IMR-90 (cell line): Measurements from ENCODE around the gene TLCD1. TPM values are rescaled to one million over a fixed set of nuclear protein-coding genes. Genes with fewer than 3 reads are reported as not detected.

ENCODE experiments used
- ATAC-seq: fragments of 200-7000 bp; cut with Tn5 transposase; 2 replicates; pipeline ENCODE4 v1.9.1; 2020; ENCODE audit warnings: low read depth, mild to moderate bottlenecking, moderate library complexity
- BruUV-seq: library from RNA; stranded (reverse); fragments of 400-500 nt; replicated peaks from 2 replicates; lab custom pipeline; 2021; lab: Mats Ljungman, UMichigan
- CTCF ChIA-PET: fragments of 300-600 bp; formaldehyde crosslinking; extraction: SDS; loops from one replicate; lab custom pipeline; 2021; ENCODE audit warnings: antibody characterized with exemption; lab: Yijun Ruan, JAX
- POLR2A ChIA-PET: fragments of 300-600 bp; sonication (Branson Sonifier 250); formaldehyde crosslinking; loops from one replicate; lab custom pipeline; 2022; ENCODE audit warnings: antibody characterized with exemption; ENCODE audit not compliant: unreplicated experiment; lab: Charles Lee
- DNase-seq: peaks from one replicate; pipeline ENCODE4 v3.0.0; 2013
- H2AFZ ChIP-seq: replicated peaks from 2 replicates; pipeline ENCODE3; 2013; ENCODE audit warnings: low read length, mild to moderate bottlenecking; ENCODE audit not compliant: poor library complexity
- H2AK5ac ChIP-seq: 2 replicates; pipeline ENCODE4 v1.6.1; 2013; ENCODE audit warnings: low read depth, low read length, inconsistent platforms
- H2AK9ac ChIP-seq: replicated peaks from 2 replicates; pipeline ENCODE3; 2013; ENCODE audit warnings: mild to moderate bottlenecking, low read depth, low read length, moderate library complexity; ENCODE audit not compliant: poor library complexity
- H2BK120ac ChIP-seq: 2 replicates; pipeline ENCODE4 v1.6.1; 2013; ENCODE audit warnings: low read depth, low read length, inconsistent platforms
- H2BK15ac ChIP-seq: 3 replicates; pipeline ENCODE4 v1.6.1; 2013; ENCODE audit warnings: low read depth, low read length, inconsistent platforms
- H2BK20ac ChIP-seq: 2 replicates; pipeline ENCODE4 v1.6.1; 2013; ENCODE audit warnings: low read depth, mild to moderate bottlenecking, inconsistent platforms, low read length, moderate library complexity
- H2BK5ac ChIP-seq: 2 replicates; pipeline ENCODE4 v1.6.1; 2013; ENCODE audit warnings: mild to moderate bottlenecking, low read depth, low read length, inconsistent platforms; ENCODE audit not compliant: poor library complexity, severe bottlenecking
- H3K14ac ChIP-seq: replicated peaks from 2 replicates; pipeline ENCODE4 v1.6.1; 2013; ENCODE audit warnings: low read depth, low read length, inconsistent platforms
- H3K18ac ChIP-seq: 2 replicates; pipeline ENCODE4 v1.6.1; 2013; ENCODE audit warnings: low read depth, low read length, control low read depth
- H3K23ac ChIP-seq: 2 replicates; pipeline ENCODE4 v1.6.1; 2013; ENCODE audit warnings: low read depth, low read length, inconsistent platforms
- H3K27ac ChIP-seq: 2 replicates; pipeline ENCODE4 v1.5.1; 2013; ENCODE audit warnings: mild to moderate bottlenecking, control low read depth, low read length; ENCODE audit not compliant: insufficient read depth
- H3K27me3 ChIP-seq: 2 replicates; pipeline ENCODE4 v1.6.1; 2013; ENCODE audit warnings: low read length; ENCODE audit not compliant: control insufficient read depth, insufficient read depth
- H3K36me3 ChIP-seq: 2 replicates; pipeline ENCODE4 v1.6.1; 2013; ENCODE audit warnings: low read length, mixed read lengths; ENCODE audit not compliant: control insufficient read depth, insufficient read depth
- H3K4ac ChIP-seq: 2 replicates; pipeline ENCODE4 v1.6.1; 2013; ENCODE audit warnings: low read depth, low read length, inconsistent platforms
- H3K4me1 ChIP-seq: 2 replicates; pipeline ENCODE4 v1.6.1; 2013; ENCODE audit warnings: low read length, mixed read lengths; ENCODE audit not compliant: control insufficient read depth, insufficient read depth
- H3K4me2 ChIP-seq: 2 replicates; pipeline ENCODE4 v1.6.1; 2013; ENCODE audit warnings: low read depth, mild to moderate bottlenecking, control low read depth, low read length, moderate library complexity
- H3K4me3 ChIP-seq: 2 replicates; pipeline ENCODE4 v1.5.1; 2013; ENCODE audit warnings: low read depth, mild to moderate bottlenecking, control low read depth, low read length, moderate library complexity; ENCODE audit not compliant: insufficient read depth
- H3K56ac ChIP-seq: 2 replicates; pipeline ENCODE4 v1.6.1; 2013; ENCODE audit warnings: low read length, inconsistent platforms; ENCODE audit not compliant: insufficient read depth; ENCODE audit errors: extremely low read depth
- H3K79me1 ChIP-seq, 2 experiments: 2 replicates each; pipeline ENCODE4 v1.6.1; 2013; ENCODE audit warnings: low read length in 2 of 2, inconsistent platforms in 1 of 2, low read depth in 1 of 2
- H3K9ac ChIP-seq: 2 replicates; pipeline ENCODE4 v1.6.1; 2013; ENCODE audit warnings: low read depth, low read length, control low read depth
- H3K9me1 ChIP-seq: 2 replicates; pipeline ENCODE4 v1.6.1; 2013; ENCODE audit warnings: low read length, inconsistent platforms; ENCODE audit not compliant: insufficient read depth
- H3K9me3 ChIP-seq: 2 replicates; pipeline ENCODE4 v1.6.1; 2013; ENCODE audit warnings: low read length; ENCODE audit not compliant: control insufficient read depth, insufficient read depth
- H4K20me1 ChIP-seq: 2 replicates; pipeline ENCODE4 v1.6.1; 2013; ENCODE audit warnings: low read length, inconsistent platforms; ENCODE audit not compliant: insufficient read depth
- H4K5ac ChIP-seq: 2 replicates; pipeline ENCODE4 v1.6.1; 2013; ENCODE audit warnings: mild to moderate bottlenecking, low read depth, low read length, control low read depth
- H4K8ac ChIP-seq, 2 experiments: 2 replicates each; pipeline ENCODE4 v1.6.1; 2013; ENCODE audit warnings: low read depth in 2 of 2, low read length in 2 of 2, control low read depth in 1 of 2, inconsistent platforms in 1 of 2
- H4K91ac ChIP-seq: 2 replicates; pipeline ENCODE4 v1.6.1; 2013; ENCODE audit warnings: low read depth, low read length, inconsistent platforms; ENCODE audit not compliant: insufficient read depth
- BHLHE40 ChIP-seq: fragments of 150-350 bp; IDR thresholded peaks from 2 replicates; pipeline ENCODE4 v1.6.1; 2016; ENCODE audit warnings: mild to moderate bottlenecking, low read depth, low read length
- FOS ChIP-seq: fragments of 150-350 bp; IDR thresholded peaks from 2 replicates; pipeline ENCODE4 v1.6.1; 2016; ENCODE audit warnings: low read depth, low read length
- MAFK ChIP-seq: IDR thresholded peaks from 2 replicates; pipeline ENCODE4 v1.6.1; 2012; ENCODE audit warnings: low read depth, low read length, improper control_type of control experiment
- MAZ ChIP-seq: IDR thresholded peaks from 2 replicates; pipeline ENCODE4 v1.6.1; 2012; ENCODE audit warnings: low read depth, mild to moderate bottlenecking, low read length, improper control_type of control experiment, moderate library complexity, borderline replicate concordance
- MXI1 ChIP-seq: IDR thresholded peaks from 2 replicates; pipeline ENCODE4 v1.6.1; 2012; ENCODE audit warnings: low read depth, mild to moderate bottlenecking, low read length, moderate library complexity, borderline replicate concordance
- POLR2A ChIP-seq: IDR thresholded peaks from 2 replicates; pipeline ENCODE4 v1.6.1; 2012; ENCODE audit warnings: mild to moderate bottlenecking, low read depth, low read length
- RAD21 ChIP-seq: IDR thresholded peaks from 2 replicates; pipeline ENCODE4 v1.6.1; 2012; ENCODE audit warnings: low read length, improper control_type of control experiment
- SMC3 ChIP-seq: fragments of 150-350 bp; IDR thresholded peaks from 2 replicates; pipeline ENCODE4 v1.6.1; 2016; ENCODE audit warnings: low read depth, mild to moderate bottlenecking, antibody characterized with exemption, low read length, moderate library complexity
- WGBS, 2 experiments: methylation state at CpG; one replicate each; pipeline versions ENCODE4 v1.1.5 to v1.1.7; 2013; ENCODE audit warnings: missing lambda C conversion rate in 2 of 2; ENCODE audit not compliant: insufficient read length in 1 of 2; ENCODE audit errors: extremely low coverage in 2 of 2; 5-methylcytosine and 5-hydroxymethylcytosine counted together
- dilution Hi-C: fragments of 300-500 bp; cut with HindIII; formaldehyde crosslinking; loops from one replicate; pipeline ENCODE4 v1.14.3; 2018; ENCODE audit warnings: low sequenced_read_pairs; ENCODE audit not compliant: unreplicated experiment
- in situ Hi-C: fragments of 300-500 bp; cut with MboI; formaldehyde crosslinking; loops from 3 replicates; pipeline ENCODE4 v1.14.3; 2019; ENCODE audit warnings: low sequenced_read_pairs, inconsistent platforms, mixed read lengths
- intact Hi-C: fragments of 100-400 bp; cut with micrococcal nuclease; formaldehyde crosslinking; loops from 2 replicates; pipeline ENCODE4 v1.10.0; 2022
- polyA plus RNA-seq, 3 experiments: library from polyadenylated mRNA; depleted of rRNA; stranded (reverse); fragments of >200 nt; gene quantifications; 2 replicates each; pipeline ENCODE4 v1.2.3, GENCODE V29; 2012; ENCODE audit warnings: low replicate concordance in 1 of 3
- total RNA-seq: library from RNA; depleted of rRNA; stranded (reverse); fragments of >200 nt; gene quantifications from 2 replicates; pipeline ENCODE4 v1.2.3, GENCODE V29; 2012
- TF ChIP-seq, protein P1 (sequence below): conservative IDR thresholded peaks from 2 replicates; pipeline ENCODE4 v1.5.1; 2012; ENCODE audit warnings: mild to moderate bottlenecking, low read depth, low read length, improper control_type of control experiment

The TLCD1 gene
- total and polyA plus RNA-seq, 2 of the 4 experiments (the other 2 are of a cell fraction): 3.6 to 9.3 TPM

DNA sequence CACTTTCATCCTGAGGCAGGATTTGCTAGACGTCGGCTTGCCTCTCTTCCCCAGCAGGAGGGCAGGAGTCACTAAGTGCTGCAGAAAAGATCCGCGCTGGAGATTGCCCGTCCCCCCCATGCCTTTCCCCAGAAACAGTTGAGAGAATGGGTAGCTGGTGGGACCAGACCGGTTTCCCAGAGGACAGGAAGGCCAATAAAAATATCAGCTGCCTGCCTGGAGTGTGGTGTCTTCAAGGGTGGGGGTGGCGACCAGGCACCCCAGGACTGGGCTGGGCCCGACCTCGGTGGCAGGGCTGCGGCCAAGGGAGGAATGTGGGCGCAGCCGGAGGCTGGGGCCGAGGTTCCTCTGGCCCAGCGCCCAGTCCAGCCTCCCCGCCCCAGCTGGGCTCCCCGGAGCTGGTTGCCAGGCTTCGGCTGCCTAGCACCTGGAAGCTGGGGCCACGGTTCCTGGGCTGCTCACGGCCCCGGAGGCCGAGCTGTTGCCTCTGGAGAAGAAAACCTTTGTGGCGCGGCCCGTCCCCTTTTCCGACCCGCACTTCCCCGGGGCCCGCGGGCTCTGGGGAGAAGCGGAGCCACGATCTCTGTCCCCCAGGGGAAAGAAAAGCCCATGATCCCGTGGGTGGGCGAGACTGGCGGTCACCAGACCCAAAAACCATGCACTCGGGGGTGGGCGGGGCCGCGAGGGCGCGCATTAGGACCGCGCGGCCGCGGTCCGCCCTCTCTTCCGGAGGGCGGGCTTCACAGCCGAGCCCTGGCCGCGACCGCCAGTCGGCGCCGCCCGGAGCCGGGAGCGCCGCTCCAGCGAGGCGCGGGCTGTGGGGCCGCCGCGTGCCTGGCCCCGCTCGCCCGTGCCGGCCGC, 17.4 kb upstream of the TLCD1 start, which contains the start of gene TRAF4:
TSS of gene TRAF4 (plus strand) at position 769 of the 861 bp plus-strand sequence. CDS start 102 bp downstream, outside the sequence.
- Histone ChIP-seq H2BK5ac (peak within 1 kb of the TSS; percentile 96), H2BK20ac (peak within 1 kb of the TSS; percentile 53; the same call in 1 of the 2 replicates), H3K14ac (peak within 1 kb of the TSS; percentile 96), H3K4me1 (peaks cover 16% of the 10 kb centered on the region), H4K8ac (peak within 1 kb of the TSS; percentile 83 to 97), H3K23ac (peak within 1 kb of the TSS; percentile 98), H4K5ac (peak within 1 kb of the TSS; percentile 81), H3K27ac (peak within 1 kb of the TSS; percentile 99), H3K18ac (peak within 1 kb of the TSS; percentile 62), H3K79me1 (peaks cover 3 to 42% of the 10 kb centered on the region in 2 experiments; a peak in 3 of 4 replicates), H4K91ac (peak within 1 kb of the TSS; percentile 91), H2BK15ac (peak within 1 kb of the TSS; percentile 84; the same call in 2 of the 3 replicates), H3K9me1 (peaks cover 17% of the 10 kb centered on the region; the same call in 1 of the 2 replicates), H3K9ac (peak within 1 kb of the TSS; percentile 99), H3K27me3 (no peaks in the 10 kb centered on the region), H3K9me3 (no peaks in the 10 kb centered on the region), H4K20me1 (peaks cover 44% of the 10 kb centered on the region), H3K4me2 (peak within 1 kb of the TSS; percentile 92), H3K4me3 (peak within 1 kb of the TSS; percentile 100), H2AFZ (peak within 1 kb of the TSS; percentile 95), H2AK5ac (peak within 1 kb of the TSS; percentile 97), H2BK120ac (peak within 1 kb of the TSS; percentile 67), H3K36me3 (peaks cover 23% of the 10 kb centered on the region), H2AK9ac (peak within 1 kb of the TSS; percentile 100), H3K4ac (peak within 1 kb of the TSS; percentile 96), H3K56ac (peak within 1 kb of the TSS; percentile 98)
- 1% methylated on average over 40 of the region's 70 CpGs; no CpG with 5 or more reads in 1 of the 2 experiments for WGBS, 2 experiments
- dilution Hi-C loops: no loop called here
- ChIA-PET CTCF (interaction anchor here (1.1 to 3.5 kb wide), 2 partner anchors 9 to 16 kb away, joined by 4 to 40 read pairs; partner anchors contain the start of genes NEK8 and TLCD1), POLR2A (interaction anchor here (0.6 to 1.4 kb wide), 3 partner anchors 15 to 267 kb away, joined by 3 read pairs; partner anchors contain the start of genes NEK8 and TLCD1)
- intact Hi-C loops: loop anchor here (1.0 kb wide), 1 partner anchor 14 kb away; no protein-coding TSS in a partner anchor
- in situ Hi-C loops: no loop called here
- DNase-seq (peak; percentile 84), ATAC-seq (peak; percentile 79)
- no peak for TF ChIP-seq MAFK
- peak; percentile 88 for TF ChIP-seq MXI1
- peak; percentile 98 for TF ChIP-seq POLR2A
- peak; percentile 84 for TF ChIP-seq BHLHE40
- TF ChIP-seq, protein P1, sequence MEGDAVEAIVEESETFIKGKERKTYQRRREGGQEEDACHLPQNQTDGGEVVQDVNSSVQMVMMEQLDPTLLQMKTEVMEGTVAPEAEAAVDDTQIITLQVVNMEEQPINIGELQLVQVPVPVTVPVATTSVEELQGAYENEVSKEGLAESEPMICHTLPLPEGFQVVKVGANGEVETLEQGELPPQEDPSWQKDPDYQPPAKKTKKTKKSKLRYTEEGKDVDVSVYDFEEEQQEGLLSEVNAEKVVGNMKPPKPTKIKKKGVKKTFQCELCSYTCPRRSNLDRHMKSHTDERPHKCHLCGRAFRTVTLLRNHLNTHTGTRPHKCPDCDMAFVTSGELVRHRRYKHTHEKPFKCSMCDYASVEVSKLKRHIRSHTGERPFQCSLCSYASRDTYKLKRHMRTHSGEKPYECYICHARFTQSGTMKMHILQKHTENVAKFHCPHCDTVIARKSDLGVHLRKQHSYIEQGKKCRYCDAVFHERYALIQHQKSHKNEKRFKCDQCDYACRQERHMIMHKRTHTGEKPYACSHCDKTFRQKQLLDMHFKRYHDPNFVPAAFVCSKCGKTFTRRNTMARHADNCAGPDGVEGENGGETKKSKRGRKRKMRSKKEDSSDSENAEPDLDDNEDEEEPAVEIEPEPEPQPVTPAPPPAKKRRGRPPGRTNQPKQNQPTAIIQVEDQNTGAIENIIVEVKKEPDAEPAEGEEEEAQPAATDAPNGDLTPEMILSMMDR: peak; percentile 39
- peak; percentile 20; the same call in 1 of the 2 replicates for TF ChIP-seq RAD21
- 0 out of 2 replicates have a peak, but pooled peaks have one; percentile 20 for TF ChIP-seq SMC3
- TF ChIP-seq MAZ: peak; percentile 73; the same call in 1 of the 2 replicates
- no peak for TF ChIP-seq FOS
- no TSS peak for BruUV-seq
